GM21367 (cell line): Measurements from ENCODE around the gene ZDHHC18.
A peak's percentile ranks its signal among the peaks of the same experiment; 100 is the strongest.
"Not testable (repeated sequence)": the region's sequence is repeated elsewhere in the genome, so short reads cannot be mapped to it uniquely, and the experiment has no call there.

Source experiments
- ATAC-seq: cut with Tn5 transposase; IDR thresholded peaks from one replicate; pipeline ENCODE4 v1.9.1; 2021; ENCODE audit not compliant: unreplicated experiment

Gene ZDHHC18

GRCh38 chr1:26856604-26857469 lies 30.3 kb downstream of the ZDHHC18 start:
- no peak for ATAC-seq

GRCh38 chr1:26857473-26858060 lies 31.1 kb downstream of the ZDHHC18 start:
- ATAC-seq = no peak

- ATAC-seq = no peak
Observed at GRCh38 chr1:26858160-26858559, 31.7 kb downstream of the ZDHHC18 start.

- no peak for ATAC-seq
Observed at GRCh38 chr1:26858891-26859640, 32.6 kb downstream of the ZDHHC18 start.

GRCh38 chr1:26861286-26861701 lies 34.8 kb downstream of the ZDHHC18 start:
- ATAC-seq = no peak

- ATAC-seq = no peak
Observed at GRCh38 chr1:26861889-26862378, 35.4 kb downstream of the ZDHHC18 start.

- no peak for ATAC-seq
Observed at GRCh38 chr1:26862781-26863684, 36.5 kb downstream of the ZDHHC18 start, which contains the start of gene SFN. SFN (plus strand) TSS chr1:26863149; CDS start chr1:26863213, 64 bp downstream.

- no peak for ATAC-seq
Observed at GRCh38 chr1:26863685-26864077, 37.2 kb downstream of the ZDHHC18 start.

GRCh38 chr1:26864610-26865480 lies 38.4 kb downstream of the ZDHHC18 start:
- ATAC-seq = peak; percentile 76

- ATAC-seq = not testable (repeated sequence)
Observed at GRCh38 chr1:26873097-26873496, 46.6 kb downstream of the ZDHHC18 start.

- no peak for ATAC-seq
Observed at GRCh38 chr1:26874896-26875295, 48.4 kb downstream of the ZDHHC18 start.

GRCh38 chr1:26877326-26877725 lies 50.8 kb downstream of the ZDHHC18 start:
- no peak for ATAC-seq

- ATAC-seq = no peak
Observed at GRCh38 chr1:26879793-26880192, 53.3 kb downstream of the ZDHHC18 start.

- not testable (repeated sequence) for ATAC-seq
Observed at GRCh38 chr1:26881611-26882010, 55.1 kb downstream of the ZDHHC18 start.

GRCh38 chr1:26882696-26883463 lies 56.4 kb downstream of the ZDHHC18 start:
- no peak for ATAC-seq

- no peak for ATAC-seq
Observed at GRCh38 chr1:26887125-26887524, 60.6 kb downstream of the ZDHHC18 start.

- ATAC-seq = no peak
Observed at GRCh38 chr1:26888231-26888630, 61.7 kb downstream of the ZDHHC18 start.

GRCh38 chr1:26889551-26890466 lies 63.3 kb downstream of the ZDHHC18 start, which contains the start of gene GPN2:
GPN2 (minus strand) TSS chr1:26890283; CDS start chr1:26890096, 187 bp downstream.
- peak; percentile 79 for ATAC-seq
